Neural cell (in vitro differentiated cells): Measurements from ENCODE around the gene PUSL1. TPM values are rescaled to one million over a fixed set of nuclear protein-coding genes. Genes with fewer than 3 reads are reported as not detected.

Source experiments
- H2AFZ ChIP-seq: fragments of 200-600, 300-800 bp; sonication (generic), shearing (Covaris generic); 2 replicates; pipeline ENCODE4 v1.6.0; 2014; ENCODE audit warnings: low read depth, mild to moderate bottlenecking, antibody characterized with exemption, low read length, moderate library complexity
- H3F3A ChIP-seq: fragments of 200-600 bp; shearing (Covaris generic); 2 replicates; pipeline ENCODE4 v1.6.1; 2016; ENCODE audit warnings: mild to moderate bottlenecking, moderate library complexity, mixed read lengths, antibody characterized with exemption, low read length; ENCODE audit not compliant: insufficient read depth, poor library complexity, severe bottlenecking
- H3K27ac ChIP-seq: fragments of 200-600, 300-800 bp; sonication (generic), shearing (Covaris generic); 2 replicates; pipeline ENCODE4 v1.5.1; 2014; ENCODE audit warnings: mild to moderate bottlenecking, low read length, moderate library complexity
- H3K27me3 ChIP-seq: fragments of 300-800, 200-600 bp; sonication (generic), shearing (Covaris generic); 2 replicates; pipeline ENCODE4 v1.6.0; 2014; ENCODE audit warnings: mild to moderate bottlenecking, low read depth, low read length, moderate library complexity; ENCODE audit not compliant: insufficient read depth
- H3K36me3 ChIP-seq: fragments of 300-800, 200-600 bp; sonication (generic), shearing (Covaris generic); 2 replicates; pipeline ENCODE4 v1.5.1; 2014; ENCODE audit warnings: mild to moderate bottlenecking, antibody characterized with exemption, low read length, moderate library complexity; ENCODE audit not compliant: insufficient read depth
- H3K4me2 ChIP-seq: fragments of 300-800, 200-600 bp; sonication (generic), shearing (Covaris generic); 2 replicates; pipeline ENCODE4 v1.6.0; 2014; ENCODE audit warnings: mild to moderate bottlenecking, low read length
- H3K4me3 ChIP-seq: fragments of 300-800, 200-600 bp; sonication (generic), shearing (Covaris generic); 2 replicates; pipeline ENCODE4 v1.5.1; 2014; ENCODE audit warnings: mild to moderate bottlenecking, low read length, moderate library complexity
- H3K79me2 ChIP-seq: fragments of 200-600 bp; shearing (Covaris generic); replicated peaks from 2 replicates; pipeline ENCODE4 v1.6.0; 2014; ENCODE audit warnings: mild to moderate bottlenecking, low read length, moderate library complexity; ENCODE audit not compliant: insufficient read depth
- H3K9ac ChIP-seq: fragments of 300-800, 200-600 bp; sonication (generic), shearing (Covaris generic); 2 replicates; pipeline ENCODE4 v1.6.1; 2016; ENCODE audit warnings: mild to moderate bottlenecking, low read length, mixed read lengths
- H3K9me2 ChIP-seq: fragments of 200-600 bp; shearing (Covaris generic); 2 replicates; pipeline ENCODE4 v1.6.1; 2016; ENCODE audit warnings: mild to moderate bottlenecking, low read length, mixed read lengths; ENCODE audit not compliant: insufficient read depth
- H3K9me3 ChIP-seq: fragments of 200-600, 300-800 bp; sonication (generic), shearing (Covaris generic); 2 replicates; pipeline ENCODE4 v1.6.1; 2016; ENCODE audit warnings: mild to moderate bottlenecking, mixed run types, low read length, moderate library complexity, mixed read lengths
- H4K20me1 ChIP-seq: fragments of 200-600 bp; shearing (Covaris generic); 2 replicates; pipeline ENCODE4 v1.6.1; 2016; ENCODE audit warnings: mild to moderate bottlenecking, mixed run types; ENCODE audit not compliant: insufficient read depth
- EP300 ChIP-seq: fragments of 450-650 bp; conservative IDR thresholded peaks from 2 replicates; pipeline ENCODE4 v1.6.1; 2014; ENCODE audit warnings: antibody characterized with exemption, mild to moderate bottlenecking, moderate library complexity; ENCODE audit not compliant: poor library complexity, severe bottlenecking
- EZH2 ChIP-seq: fragments of 200-600, 300-800 bp; shearing (Covaris generic), sonication (generic); IDR thresholded peaks from 2 replicates; pipeline ENCODE4 v1.6.1; 2014; ENCODE audit warnings: antibody characterized with exemption, low read length, borderline replicate concordance, mild to moderate bottlenecking; ENCODE audit not compliant: insufficient read depth, poor library complexity, severe bottlenecking
- MXI1 ChIP-seq: fragments of 450-650 bp; conservative IDR thresholded peaks from 2 replicates; pipeline ENCODE4 v1.6.1; 2014; ENCODE audit warnings: antibody characterized with exemption, mild to moderate bottlenecking; ENCODE audit not compliant: poor library complexity, severe bottlenecking
- POLR2AphosphoS5 ChIP-seq: IDR thresholded peaks from 2 replicates; pipeline ENCODE4 v1.6.1; 2012
- RAD21 ChIP-seq: fragments of 450-650 bp; conservative IDR thresholded peaks from 2 replicates; pipeline ENCODE4 v1.6.1; 2014; ENCODE audit warnings: antibody characterized with exemption, mild to moderate bottlenecking, moderate library complexity
- SMC3 ChIP-seq: fragments of 450-650 bp; conservative IDR thresholded peaks from 2 replicates; pipeline ENCODE4 v1.6.1; 2014; ENCODE audit warnings: antibody characterized with exemption, mild to moderate bottlenecking, moderate library complexity; ENCODE audit not compliant: poor library complexity
- TAF1 ChIP-seq: IDR thresholded peaks from 2 replicates; pipeline ENCODE4 v1.6.1; 2012; ENCODE audit warnings: low read depth
- polyA plus RNA-seq: library from polyadenylated mRNA; depleted of rRNA; stranded (reverse); fragments of >200 nt; gene quantifications from 2 replicates; pipeline ENCODE4 v1.2.3, GENCODE V29; 2014
- TF ChIP-seq, protein P1 (sequence below): fragments of 450-650 bp; IDR thresholded peaks from 2 replicates; pipeline ENCODE4 v1.5.1; 2014; ENCODE audit warnings: antibody characterized with exemption, mild to moderate bottlenecking, moderate library complexity; ENCODE audit not compliant: poor library complexity, severe bottlenecking
- TF ChIP-seq, protein P2 (sequence below): IDR thresholded peaks from 2 replicates; pipeline ENCODE4 v1.6.1; 2012; ENCODE audit warnings: borderline replicate concordance

The PUSL1 gene
- polyA plus RNA-seq, 1 donor from 2014 or later: 25.0 TPM

DNA sequence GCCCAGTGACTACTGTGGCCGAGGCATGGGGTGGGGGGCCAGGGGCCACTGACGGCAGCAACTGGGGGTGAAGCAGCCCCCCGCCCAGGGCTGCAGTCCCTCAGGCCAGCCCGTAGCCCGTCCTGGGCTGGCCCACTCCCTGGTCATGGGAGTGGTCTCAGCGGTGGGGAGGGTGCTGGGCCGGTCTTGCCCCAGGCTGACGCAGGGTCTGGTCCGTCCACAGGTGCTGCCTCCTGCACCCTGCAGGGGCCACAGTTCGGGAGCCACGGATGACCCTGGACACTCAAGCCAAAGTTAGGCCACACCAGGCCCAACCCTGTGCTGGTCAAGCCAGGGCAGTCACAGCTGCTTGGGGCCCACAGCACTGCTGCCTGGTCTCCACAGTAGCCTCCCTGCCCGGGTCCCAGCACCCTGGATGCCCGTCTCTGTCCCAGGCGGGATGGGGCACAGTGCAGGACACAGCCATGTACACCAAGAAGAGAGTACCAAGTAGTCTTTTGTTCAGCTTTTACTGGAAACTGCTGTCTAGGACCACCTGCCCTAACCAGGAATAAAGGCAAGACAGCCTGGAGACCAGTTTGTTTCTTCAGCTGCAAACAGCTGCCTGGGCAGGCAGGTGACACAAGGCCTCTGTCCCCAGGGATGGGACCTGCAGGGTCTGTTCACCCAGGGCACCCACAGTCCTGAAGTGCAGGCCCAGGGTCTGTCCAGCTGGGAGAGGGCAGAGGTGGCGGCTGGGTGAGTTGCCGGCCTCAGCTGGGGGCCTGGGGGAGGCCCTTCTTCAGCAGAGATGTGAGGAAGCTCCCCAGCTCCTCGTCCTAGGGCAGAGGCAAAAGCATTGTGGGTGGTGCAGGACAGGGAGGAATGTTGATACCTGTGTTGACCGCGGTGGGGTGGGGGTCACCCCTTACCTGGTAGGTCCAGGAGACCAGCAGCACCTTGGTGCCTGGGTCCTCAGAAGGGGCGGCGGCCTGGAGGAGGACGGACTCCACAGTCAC lies 3.0 kb downstream of the PUSL1 start:
- TF ChIP-seq EZH2: no peak
- Histone ChIP-seq H3K4me2 (no peak overlapping the region), H3K4me3 (no peak overlapping the region), H3F3A (no peaks in the 10 kb centered on the region), H3K9me3 (no peaks in the 10 kb centered on the region), H3K27me3 (no peaks in the 10 kb centered on the region), H3K36me3 (no peaks in the 10 kb centered on the region), H3K9me2 (no peaks in the 10 kb centered on the region), H3K9ac (no peak overlapping the region), H3K27ac (no peak overlapping the region), H3K79me2 (peaks cover 11% of the 10 kb centered on the region), H4K20me1 (no peaks in the 10 kb centered on the region), H2AFZ (no peak overlapping the region)

DNA sequence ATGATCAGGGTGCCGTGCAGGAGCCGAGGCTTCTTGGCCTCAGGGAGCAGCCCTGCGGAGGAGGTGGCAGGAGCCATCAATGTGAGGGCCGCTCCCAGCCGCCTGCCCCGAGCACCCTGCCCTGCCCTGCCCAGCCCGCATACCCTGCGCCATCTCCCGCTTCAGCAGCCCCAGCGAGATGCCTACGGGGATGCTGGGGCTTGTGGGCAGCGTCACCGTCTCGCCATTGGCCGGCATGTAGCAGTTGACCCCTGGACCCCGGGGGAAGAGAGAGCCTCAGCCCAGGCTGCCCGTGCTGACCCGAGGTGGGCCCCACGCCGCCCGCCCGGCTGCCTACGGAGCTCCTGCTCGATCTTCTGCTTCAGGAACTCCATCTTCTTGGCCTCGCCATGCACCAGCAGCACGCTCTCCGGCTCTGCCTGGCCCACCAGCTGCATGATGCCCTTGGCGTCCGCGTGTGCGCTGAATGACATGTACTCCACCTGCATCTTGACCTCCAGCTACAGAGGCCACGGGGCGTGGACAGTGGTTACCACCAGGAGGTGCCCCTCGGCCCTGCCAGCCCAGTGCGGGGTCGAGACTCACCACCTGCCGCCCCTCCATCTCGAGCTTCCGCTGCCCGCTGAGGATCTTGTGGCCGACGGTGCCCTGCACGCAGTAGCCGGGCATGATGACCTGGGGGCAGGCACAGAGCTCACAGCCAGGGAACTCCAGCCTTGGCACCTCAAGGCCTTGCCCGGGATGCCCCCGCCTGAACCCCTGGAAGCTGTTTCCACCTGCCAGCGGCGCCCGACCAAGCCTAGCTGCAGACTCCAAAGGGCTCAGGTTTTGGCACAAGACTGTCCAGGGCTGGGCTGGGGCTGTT lies 4.3 kb downstream of the PUSL1 start:
- no peak overlapping the region for H3K9ac ChIP-seq
- no peak overlapping the region for H3K27ac ChIP-seq
- no peaks in the 10 kb centered on the region for H3K36me3 ChIP-seq
- H4K20me1 ChIP-seq: no peaks in the 10 kb centered on the region
- H3K9me2 ChIP-seq: no peaks in the 10 kb centered on the region
- no peaks in the 10 kb centered on the region for H3F3A ChIP-seq
- H3K4me3 ChIP-seq: no peak overlapping the region
- no peaks in the 10 kb centered on the region for H3K9me3 ChIP-seq
- no peak overlapping the region for H3K4me2 ChIP-seq
- no peaks in the 10 kb centered on the region for H3K79me2 ChIP-seq
- no peak overlapping the region for H2AFZ ChIP-seq
- no peaks in the 10 kb centered on the region for H3K27me3 ChIP-seq
- TF ChIP-seq POLR2AphosphoS5 (no peak), EP300 (no peak), TAF1 (no peak), SMC3 (no peak), RAD21 (no peak), MXI1 (no peak), EZH2 (no peak)
- TF ChIP-seq, protein P1, sequence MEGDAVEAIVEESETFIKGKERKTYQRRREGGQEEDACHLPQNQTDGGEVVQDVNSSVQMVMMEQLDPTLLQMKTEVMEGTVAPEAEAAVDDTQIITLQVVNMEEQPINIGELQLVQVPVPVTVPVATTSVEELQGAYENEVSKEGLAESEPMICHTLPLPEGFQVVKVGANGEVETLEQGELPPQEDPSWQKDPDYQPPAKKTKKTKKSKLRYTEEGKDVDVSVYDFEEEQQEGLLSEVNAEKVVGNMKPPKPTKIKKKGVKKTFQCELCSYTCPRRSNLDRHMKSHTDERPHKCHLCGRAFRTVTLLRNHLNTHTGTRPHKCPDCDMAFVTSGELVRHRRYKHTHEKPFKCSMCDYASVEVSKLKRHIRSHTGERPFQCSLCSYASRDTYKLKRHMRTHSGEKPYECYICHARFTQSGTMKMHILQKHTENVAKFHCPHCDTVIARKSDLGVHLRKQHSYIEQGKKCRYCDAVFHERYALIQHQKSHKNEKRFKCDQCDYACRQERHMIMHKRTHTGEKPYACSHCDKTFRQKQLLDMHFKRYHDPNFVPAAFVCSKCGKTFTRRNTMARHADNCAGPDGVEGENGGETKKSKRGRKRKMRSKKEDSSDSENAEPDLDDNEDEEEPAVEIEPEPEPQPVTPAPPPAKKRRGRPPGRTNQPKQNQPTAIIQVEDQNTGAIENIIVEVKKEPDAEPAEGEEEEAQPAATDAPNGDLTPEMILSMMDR: no peak
- TF ChIP-seq, protein P2, sequence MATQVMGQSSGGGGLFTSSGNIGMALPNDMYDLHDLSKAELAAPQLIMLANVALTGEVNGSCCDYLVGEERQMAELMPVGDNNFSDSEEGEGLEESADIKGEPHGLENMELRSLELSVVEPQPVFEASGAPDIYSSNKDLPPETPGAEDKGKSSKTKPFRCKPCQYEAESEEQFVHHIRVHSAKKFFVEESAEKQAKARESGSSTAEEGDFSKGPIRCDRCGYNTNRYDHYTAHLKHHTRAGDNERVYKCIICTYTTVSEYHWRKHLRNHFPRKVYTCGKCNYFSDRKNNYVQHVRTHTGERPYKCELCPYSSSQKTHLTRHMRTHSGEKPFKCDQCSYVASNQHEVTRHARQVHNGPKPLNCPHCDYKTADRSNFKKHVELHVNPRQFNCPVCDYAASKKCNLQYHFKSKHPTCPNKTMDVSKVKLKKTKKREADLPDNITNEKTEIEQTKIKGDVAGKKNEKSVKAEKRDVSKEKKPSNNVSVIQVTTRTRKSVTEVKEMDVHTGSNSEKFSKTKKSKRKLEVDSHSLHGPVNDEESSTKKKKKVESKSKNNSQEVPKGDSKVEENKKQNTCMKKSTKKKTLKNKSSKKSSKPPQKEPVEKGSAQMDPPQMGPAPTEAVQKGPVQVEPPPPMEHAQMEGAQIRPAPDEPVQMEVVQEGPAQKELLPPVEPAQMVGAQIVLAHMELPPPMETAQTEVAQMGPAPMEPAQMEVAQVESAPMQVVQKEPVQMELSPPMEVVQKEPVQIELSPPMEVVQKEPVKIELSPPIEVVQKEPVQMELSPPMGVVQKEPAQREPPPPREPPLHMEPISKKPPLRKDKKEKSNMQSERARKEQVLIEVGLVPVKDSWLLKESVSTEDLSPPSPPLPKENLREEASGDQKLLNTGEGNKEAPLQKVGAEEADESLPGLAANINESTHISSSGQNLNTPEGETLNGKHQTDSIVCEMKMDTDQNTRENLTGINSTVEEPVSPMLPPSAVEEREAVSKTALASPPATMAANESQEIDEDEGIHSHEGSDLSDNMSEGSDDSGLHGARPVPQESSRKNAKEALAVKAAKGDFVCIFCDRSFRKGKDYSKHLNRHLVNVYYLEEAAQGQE: no peak
